Lung (tissue), 12 donors: ENCODE results near the gene GULP1. TPM values are rescaled to one million over a fixed set of nuclear protein-coding genes. Genes with fewer than 3 reads are reported as not detected.
A peak's percentile ranks its signal among the peaks of the same experiment; 100 is the strongest.

Experiments used
- ATAC-seq: fragments of 200-7000 bp; cut with Tn5 transposase; one replicate; pipeline ENCODE4 v1.9.1; 2020; ENCODE audit warnings: moderate number of reproducible peaks; ENCODE audit not compliant: insufficient read depth, low FRiP score
- DNase-seq, 3 donors: peaks; one replicate each; pipeline ENCODE4 v3.0.0-alpha.2; 2013 to 2017
- H3K27ac ChIP-seq, 2 donors: one replicate each; pipeline ENCODE4 v1.5.1; 2013; ENCODE audit warnings: mild to moderate bottlenecking in 2 of 2, moderate library complexity in 2 of 2, control low read depth in 1 of 2, inconsistent platforms in 1 of 2, low read depth in 1 of 2, low read length in 1 of 2
- H3K27me3 ChIP-seq, 3 donors: one replicate each; pipeline ENCODE4 v1.5.1; 2013; ENCODE audit warnings: low read length in 2 of 3; ENCODE audit not compliant: control insufficient read depth in 3 of 3, insufficient read depth in 3 of 3
- H3K36me3 ChIP-seq, 4 donors: one replicate each; pipeline ENCODE4 v1.5.1; 2013; ENCODE audit warnings: low read length in 4 of 4, mild to moderate bottlenecking in 1 of 4, moderate library complexity in 1 of 4; ENCODE audit not compliant: control insufficient read depth in 4 of 4, insufficient read depth in 4 of 4
- H3K4me1 ChIP-seq, 5 donors: one replicate each; pipeline ENCODE4 v1.5.1; 2013; ENCODE audit warnings: low read length in 5 of 5, mild to moderate bottlenecking in 2 of 5, moderate library complexity in 1 of 5; ENCODE audit not compliant: control insufficient read depth in 5 of 5, insufficient read depth in 5 of 5
- H3K4me3 ChIP-seq: one replicate; pipeline ENCODE4 v1.5.1; 2013; ENCODE audit warnings: mild to moderate bottlenecking, control low read depth, moderate library complexity
- H3K9ac ChIP-seq, 2 donors: one replicate each; pipeline ENCODE4 v1.5.1; 2013; ENCODE audit warnings: low read length in 2 of 2, control low read depth in 1 of 2; ENCODE audit not compliant: insufficient read depth in 1 of 2
- H3K9me3 ChIP-seq, 4 donors: one replicate each; pipeline ENCODE4 v1.5.1; 2013; ENCODE audit warnings: low read length in 3 of 4, mild to moderate bottlenecking in 1 of 4, moderate library complexity in 1 of 4; ENCODE audit not compliant: control insufficient read depth in 4 of 4, insufficient read depth in 3 of 4
- CTCF ChIP-seq: IDR thresholded peaks from 2 replicates; pipeline ENCODE4 v1.5.1; 2012; ENCODE audit warnings: mild to moderate bottlenecking; ENCODE audit errors: control extremely low read depth, extremely low read depth
- WGBS, 2 donors: extraction: QIAGEN DNeasy Blood & Tissue Kit; methylation state at CpG; one replicate each; pipeline ENCODE4 v1.1.7; 2013; 5-methylcytosine and 5-hydroxymethylcytosine counted together
- polyA plus RNA-seq, 2 donors: library from polyadenylated mRNA; stranded (reverse); fragments of 200-250 nt; gene quantifications; one replicate each; pipeline ENCODE4 v1.2.1, GENCODE V29; 2013
- total RNA-seq, 2 donors: library from RNA; depleted of rRNA in 1 of 2; stranded (reverse); fragments of >200 nt in 1 of 2; gene quantifications; one replicate each; pipeline ENCODE4 v1.2.1, GENCODE V29; 2014 to 2021
- donor health status: control.
- donor health status: control.
- donor health status: Bipolar disorder and iron deficiency.
- donor health status: healthy.
- donor health status: DM: yes; HTN: yes; CAD: no.

GULP1 gene
- total and polyA plus RNA-seq, 4 donors, result 9.1 to 86.7 (median 20.1) TPM

GRCh38 chr2:188305271-188305670 lies 13.6 kb downstream of the GULP1 start:
- WGBS, 2 donors, result 89 to 94% methylated on average over 1 of the region's 1 CpG
- H3K9ac ChIP-seq, result no peak overlapping the region
- H3K27me3 ChIP-seq, result no peaks in the 10 kb centered on the region
- H3K36me3 ChIP-seq, result no peaks in the 10 kb centered on the region
- no peak overlapping the region for H3K4me3 ChIP-seq
- ATAC-seq (no peak), DNase-seq (no peak)
- H3K9me3 ChIP-seq, result no peaks in the 10 kb centered on the region
- no peak for TF ChIP-seq CTCF
- no peak overlapping the region for H3K27ac ChIP-seq
- H3K4me1 ChIP-seq, result peaks cover 0 to 9% (median 0%) of the 10 kb centered on the region in 5 donors

GRCh38 chr2:188306271-188306670 lies 14.6 kb downstream of the GULP1 start:
- no peaks in the 10 kb centered on the region for H3K9me3 ChIP-seq
- no peaks in the 10 kb centered on the region for H3K36me3 ChIP-seq
- no peaks in the 10 kb centered on the region for H3K27me3 ChIP-seq
- WGBS, 2 donors, result 40 to 49% methylated on average over 1 of the region's 1 CpG
- no peak overlapping the region for H3K9ac ChIP-seq
- H3K4me1 ChIP-seq, result peaks cover 0 to 9% (median 0%) of the 10 kb centered on the region in 5 donors
- no peak overlapping the region for H3K4me3 ChIP-seq
- TF ChIP-seq CTCF, result no peak
- DNase-seq, result peak in 1 of 3 donors; percentile 21
- no peak overlapping the region for H3K27ac ChIP-seq
- ATAC-seq, result no peak

- H3K36me3 ChIP-seq, result no peaks in the 10 kb centered on the region
- H3K4me1 ChIP-seq, result peaks cover 0 to 9% (median 0%) of the 10 kb centered on the region in 5 donors
- H3K4me3 ChIP-seq, result no peak overlapping the region
- H3K27ac ChIP-seq, result no peak overlapping the region
- no peaks in the 10 kb centered on the region for H3K9me3 ChIP-seq
- no peak for DNase-seq
- no peaks in the 10 kb centered on the region for H3K27me3 ChIP-seq
- ATAC-seq, result no peak
- 66 to 75% methylated on average over 2 of the region's 2 CpGs for WGBS, 2 donors
- no peak overlapping the region for H3K9ac ChIP-seq
- TF ChIP-seq CTCF, result no peak
Observed at GRCh38 chr2:188307850-188308283, 16.2 kb downstream of the GULP1 start.

- no peaks in the 10 kb centered on the region for H3K9me3 ChIP-seq
- no peak for TF ChIP-seq CTCF
- H3K4me3 ChIP-seq, result no peak overlapping the region
- 62 to 86% methylated on average over 2 of the region's 2 CpGs for WGBS, 2 donors
- H3K4me1 ChIP-seq, result peaks cover 0 to 7% (median 0%) of the 10 kb centered on the region in 5 donors
- H3K27ac ChIP-seq, result no peak overlapping the region
- H3K27me3 ChIP-seq, result no peaks in the 10 kb centered on the region
- DNase-seq, result no peak
- H3K36me3 ChIP-seq, result no peaks in the 10 kb centered on the region
- no peak for ATAC-seq
- no peak overlapping the region for H3K9ac ChIP-seq
Observed at GRCh38 chr2:188308483-188308882, 16.8 kb downstream of the GULP1 start.
